Vagina (tissue), 2 donors: ENCODE results near the gene MAP3K13. TPM values are rescaled to one million over a fixed set of nuclear protein-coding genes. Genes with fewer than 3 reads are reported as not detected.

Source experiments
- DNase-seq, 2 donors: peaks; one replicate each; pipeline ENCODE4 v3.0.0-alpha.2; 2017; ENCODE audit errors: extremely low spot score in 2 of 2
- H3K27ac ChIP-seq: fragments of 200-600 bp; sonication (generic); one replicate; pipeline ENCODE4 v1.5.1; 2019
- H3K27me3 ChIP-seq: fragments of 200-600 bp; sonication (generic); one replicate; pipeline ENCODE4 v1.5.1; 2019
- H3K36me3 ChIP-seq, 2 donors: fragments of 200-600 bp; sonication (generic); one replicate each; pipeline ENCODE4 v1.5.1; 2017 to 2019
- H3K4me1 ChIP-seq: fragments of 200-600 bp; sonication (generic); one replicate; pipeline ENCODE4 v1.5.1; 2019
- H3K4me3 ChIP-seq, 2 donors: fragments of 200-600 bp; sonication (generic); 1 replicate in 1 of 2; 2 replicates in 1 of 2; pipeline ENCODE4 v1.5.1; 2016 to 2019
- H3K9me3 ChIP-seq: fragments of 200-600 bp; sonication (generic); one replicate; pipeline ENCODE4 v1.5.1; 2019
- POLR2A ChIP-seq, 2 donors: fragments of 450-650 bp; IDR thresholded peaks; one replicate each; pipeline ENCODE4 v1.6.1; 2017; ENCODE audit warnings: antibody characterized with exemption in 2 of 2, mild to moderate bottlenecking in 2 of 2, moderate library complexity in 2 of 2
- POLR2AphosphoS5 ChIP-seq, 2 donors: sonication (generic); formaldehyde crosslinking; IDR thresholded peaks; one replicate each; pipeline ENCODE4 v1.9.0; 2017; ENCODE audit warnings: antibody characterized with exemption in 2 of 2, mild to moderate bottlenecking in 2 of 2, low read depth in 1 of 2; ENCODE audit not compliant: insufficient read depth in 1 of 2
- intact Hi-C: fragments of 100-400 bp; cut with DNase I; formaldehyde crosslinking; loops from one replicate; pipeline ENCODE4 v1.15.1; 2023
- total RNA-seq: library from RNA; depleted of rRNA; stranded (reverse); fragments of >200 nt; gene quantifications from one replicate; pipeline ENCODE4 v1.2.3, GENCODE V29; 2016
- TF ChIP-seq, protein P1 (sequence below), 3 experiments: fragments of 450-650 bp in 2 of 3; fragments of 200-600 bp in 1 of 3; sonication (generic) in 1 of 3; IDR thresholded peaks; one replicate each; pipeline ENCODE4 v1.5.1; 2017 to 2019; ENCODE audit warnings: antibody characterized with exemption in 3 of 3, mild to moderate bottlenecking in 2 of 3, moderate library complexity in 2 of 3

The MAP3K13 gene
- total RNA-seq, 1 donor from 2014 or later: 8.3 TPM

- no peak for DNase-seq
- H3K27ac ChIP-seq: no peak overlapping the region
- TF ChIP-seq POLR2A (IDR thresholded peaks at IDR 0.05): no peak
- no peaks in the 10 kb centered on the region for H3K9me3 ChIP-seq
- H3K4me3 ChIP-seq: no peak overlapping the region
- H3K36me3 ChIP-seq: no peaks in the 10 kb centered on the region
- no peaks in the 10 kb centered on the region for H3K27me3 ChIP-seq
- intact Hi-C loops: no loop called here
- H3K4me1 ChIP-seq: no peaks in the 10 kb centered on the region
Measured at GRCh38 chr3:185422677-185423076, 59.7 kb downstream of the MAP3K13 start.

- H3K4me3 ChIP-seq: no peak overlapping the region
- no peak overlapping the region for H3K27ac ChIP-seq
- intact Hi-C loops: no loop called here
- TF ChIP-seq, protein P1, sequence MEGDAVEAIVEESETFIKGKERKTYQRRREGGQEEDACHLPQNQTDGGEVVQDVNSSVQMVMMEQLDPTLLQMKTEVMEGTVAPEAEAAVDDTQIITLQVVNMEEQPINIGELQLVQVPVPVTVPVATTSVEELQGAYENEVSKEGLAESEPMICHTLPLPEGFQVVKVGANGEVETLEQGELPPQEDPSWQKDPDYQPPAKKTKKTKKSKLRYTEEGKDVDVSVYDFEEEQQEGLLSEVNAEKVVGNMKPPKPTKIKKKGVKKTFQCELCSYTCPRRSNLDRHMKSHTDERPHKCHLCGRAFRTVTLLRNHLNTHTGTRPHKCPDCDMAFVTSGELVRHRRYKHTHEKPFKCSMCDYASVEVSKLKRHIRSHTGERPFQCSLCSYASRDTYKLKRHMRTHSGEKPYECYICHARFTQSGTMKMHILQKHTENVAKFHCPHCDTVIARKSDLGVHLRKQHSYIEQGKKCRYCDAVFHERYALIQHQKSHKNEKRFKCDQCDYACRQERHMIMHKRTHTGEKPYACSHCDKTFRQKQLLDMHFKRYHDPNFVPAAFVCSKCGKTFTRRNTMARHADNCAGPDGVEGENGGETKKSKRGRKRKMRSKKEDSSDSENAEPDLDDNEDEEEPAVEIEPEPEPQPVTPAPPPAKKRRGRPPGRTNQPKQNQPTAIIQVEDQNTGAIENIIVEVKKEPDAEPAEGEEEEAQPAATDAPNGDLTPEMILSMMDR (IDR thresholded peaks at IDR 0.05): no peak
- TF ChIP-seq POLR2A (IDR thresholded peaks at IDR 0.05): no peak
- TF ChIP-seq POLR2AphosphoS5 (IDR thresholded peaks at IDR 0.05; ENCODE audit: insufficient read depth in 1 of 2, low read depth in 1 of 2): no peak
- no peaks in the 10 kb centered on the region for H3K36me3 ChIP-seq
- no peaks in the 10 kb centered on the region for H3K27me3 ChIP-seq
- no peaks in the 10 kb centered on the region for H3K9me3 ChIP-seq
- no peak for DNase-seq
- H3K4me1 ChIP-seq: no peaks in the 10 kb centered on the region
Measured at GRCh38 chr3:185423178-185423577, 60.2 kb downstream of the MAP3K13 start.

- DNase-seq: no peak
- Histone ChIP-seq H3K4me3 (no peak overlapping the region), H3K36me3 (no peaks in the 10 kb centered on the region), H3K4me1 (no peaks in the 10 kb centered on the region), H3K27me3 (no peaks in the 10 kb centered on the region), H3K27ac (no peak overlapping the region), H3K9me3 (no peaks in the 10 kb centered on the region)
- TF ChIP-seq POLR2A (IDR thresholded peaks at IDR 0.05): no peak
- TF ChIP-seq POLR2AphosphoS5 (IDR thresholded peaks at IDR 0.05; ENCODE audit: insufficient read depth in 1 of 2, low read depth in 1 of 2): no peak
- TF ChIP-seq, protein P1 (IDR thresholded peaks at IDR 0.05): no peak
- intact Hi-C loops: no loop called here
Measured at GRCh38 chr3:185424435-185424834, 61.5 kb downstream of the MAP3K13 start.

GRCh38 chr3:185430375-185430774 is 67.4 kb downstream of the MAP3K13 start:
- H3K4me3 ChIP-seq: no peak overlapping the region
- no peaks in the 10 kb centered on the region for H3K36me3 ChIP-seq
- no peak overlapping the region for H3K27ac ChIP-seq
- H3K4me1 ChIP-seq: no peaks in the 10 kb centered on the region
- DNase-seq: no peak
- no peaks in the 10 kb centered on the region for H3K9me3 ChIP-seq
- no peaks in the 10 kb centered on the region for H3K27me3 ChIP-seq
- intact Hi-C loops: no loop called here
- TF ChIP-seq POLR2A (IDR thresholded peaks at IDR 0.05) (no peak), POLR2AphosphoS5 (IDR thresholded peaks at IDR 0.05; ENCODE audit: insufficient read depth in 1 of 2, low read depth in 1 of 2) (no peak)
- TF ChIP-seq, protein P1 (IDR thresholded peaks at IDR 0.05): no peak

- H3K27me3 ChIP-seq: no peaks in the 10 kb centered on the region
- no peak for DNase-seq
- no peaks in the 10 kb centered on the region for H3K4me1 ChIP-seq
- no peaks in the 10 kb centered on the region for H3K36me3 ChIP-seq
- H3K27ac ChIP-seq: no peak overlapping the region
- H3K4me3 ChIP-seq: no peak overlapping the region
- no peaks in the 10 kb centered on the region for H3K9me3 ChIP-seq
- intact Hi-C loops: no loop called here
- no peak for TF ChIP-seq POLR2A (IDR thresholded peaks at IDR 0.05)
- no peak for TF ChIP-seq POLR2AphosphoS5 (IDR thresholded peaks at IDR 0.05; ENCODE audit: insufficient read depth in 1 of 2, low read depth in 1 of 2)
- TF ChIP-seq, protein P1 (IDR thresholded peaks at IDR 0.05): no peak
Measured at GRCh38 chr3:185439745-185440466, 77.0 kb downstream of the MAP3K13 start.
